Neutrophil (primary cell): Measurements from ENCODE around the gene LOXL1.

Experiments used
- H3K27ac ChIP-seq: fragments of 200-600 bp; sonication (generic); 2 replicates; pipeline ENCODE4 v1.5.1; 2016; ENCODE audit warnings: mild to moderate bottlenecking, moderate library complexity
- H3K27me3 ChIP-seq: fragments of 200-600 bp; sonication (generic); 2 replicates; pipeline ENCODE4 v1.6.0; 2016; ENCODE audit warnings: mild to moderate bottlenecking
- H3K36me3 ChIP-seq: fragments of 200-600 bp; sonication (generic); 2 replicates; pipeline ENCODE4 v1.5.1; 2017
- H3K4me1 ChIP-seq, 2 experiments: fragments of 200-600 bp in 1 of 2; sonication (generic) in 1 of 2; 1 replicate in 1 of 2; 2 replicates in 1 of 2; pipeline versions ENCODE4 v1.5.1 to v1.6.1; 2013 to 2016; ENCODE audit warnings: low read depth in 1 of 2, low read length in 1 of 2, mild to moderate bottlenecking in 1 of 2, moderate library complexity in 1 of 2; ENCODE audit not compliant: control insufficient read depth in 1 of 2, insufficient read depth in 1 of 2
- H3K4me3 ChIP-seq, 2 experiments: fragments of 200-600 bp in 1 of 2; sonication (generic) in 1 of 2; 1 replicate in 1 of 2; 2 replicates in 1 of 2; pipeline ENCODE4 v1.5.1; 2013 to 2016; ENCODE audit warnings: low read depth in 1 of 2, low read length in 1 of 2, mild to moderate bottlenecking in 1 of 2, moderate library complexity in 1 of 2
- H3K9me3 ChIP-seq: fragments of 200-600 bp; sonication (generic); 2 replicates; pipeline ENCODE4 v1.5.1; 2016
- TF ChIP-seq, protein P1 (sequence below): fragments of 200-600 bp; sonication (generic); IDR thresholded peaks from 2 replicates; pipeline ENCODE4 v1.5.1; 2016; ENCODE audit warnings: antibody characterized with exemption

Gene LOXL1

GRCh38 chr15:73931441-73931840 lies 5.2 kb downstream of the LOXL1 start:
- Histone ChIP-seq H3K4me3 (no peak overlapping the region), H3K27me3 (peaks cover 34% of the 10 kb centered on the region), H3K9me3 (no peaks in the 10 kb centered on the region), H3K27ac (no peak overlapping the region), H3K4me1 (peaks cover 9 to 14% of the 10 kb centered on the region in 2 experiments), H3K36me3 (no peaks in the 10 kb centered on the region)
- TF ChIP-seq, protein P1, sequence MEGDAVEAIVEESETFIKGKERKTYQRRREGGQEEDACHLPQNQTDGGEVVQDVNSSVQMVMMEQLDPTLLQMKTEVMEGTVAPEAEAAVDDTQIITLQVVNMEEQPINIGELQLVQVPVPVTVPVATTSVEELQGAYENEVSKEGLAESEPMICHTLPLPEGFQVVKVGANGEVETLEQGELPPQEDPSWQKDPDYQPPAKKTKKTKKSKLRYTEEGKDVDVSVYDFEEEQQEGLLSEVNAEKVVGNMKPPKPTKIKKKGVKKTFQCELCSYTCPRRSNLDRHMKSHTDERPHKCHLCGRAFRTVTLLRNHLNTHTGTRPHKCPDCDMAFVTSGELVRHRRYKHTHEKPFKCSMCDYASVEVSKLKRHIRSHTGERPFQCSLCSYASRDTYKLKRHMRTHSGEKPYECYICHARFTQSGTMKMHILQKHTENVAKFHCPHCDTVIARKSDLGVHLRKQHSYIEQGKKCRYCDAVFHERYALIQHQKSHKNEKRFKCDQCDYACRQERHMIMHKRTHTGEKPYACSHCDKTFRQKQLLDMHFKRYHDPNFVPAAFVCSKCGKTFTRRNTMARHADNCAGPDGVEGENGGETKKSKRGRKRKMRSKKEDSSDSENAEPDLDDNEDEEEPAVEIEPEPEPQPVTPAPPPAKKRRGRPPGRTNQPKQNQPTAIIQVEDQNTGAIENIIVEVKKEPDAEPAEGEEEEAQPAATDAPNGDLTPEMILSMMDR: no peak

- Histone ChIP-seq H3K9me3 (no peaks in the 10 kb centered on the region), H3K4me3 (no peak overlapping the region), H3K27me3 (peaks cover 23% of the 10 kb centered on the region), H3K36me3 (no peaks in the 10 kb centered on the region), H3K27ac (no peak overlapping the region), H3K4me1 (peaks cover 5 to 7% of the 10 kb centered on the region in 2 experiments)
- TF ChIP-seq, protein P1: no peak
Observed at GRCh38 chr15:73932381-73933191, 6.3 kb downstream of the LOXL1 start.

GRCh38 chr15:73934281-73934680 lies 8.0 kb downstream of the LOXL1 start:
- no peaks in the 10 kb centered on the region for H3K36me3 ChIP-seq
- no peak overlapping the region for H3K4me3 ChIP-seq
- no peak overlapping the region for H3K27ac ChIP-seq
- H3K4me1 ChIP-seq: no peaks in the 10 kb centered on the region
- peaks cover 7% of the 10 kb centered on the region for H3K27me3 ChIP-seq
- H3K9me3 ChIP-seq: no peaks in the 10 kb centered on the region
- TF ChIP-seq, protein P1: no peak

DNA sequence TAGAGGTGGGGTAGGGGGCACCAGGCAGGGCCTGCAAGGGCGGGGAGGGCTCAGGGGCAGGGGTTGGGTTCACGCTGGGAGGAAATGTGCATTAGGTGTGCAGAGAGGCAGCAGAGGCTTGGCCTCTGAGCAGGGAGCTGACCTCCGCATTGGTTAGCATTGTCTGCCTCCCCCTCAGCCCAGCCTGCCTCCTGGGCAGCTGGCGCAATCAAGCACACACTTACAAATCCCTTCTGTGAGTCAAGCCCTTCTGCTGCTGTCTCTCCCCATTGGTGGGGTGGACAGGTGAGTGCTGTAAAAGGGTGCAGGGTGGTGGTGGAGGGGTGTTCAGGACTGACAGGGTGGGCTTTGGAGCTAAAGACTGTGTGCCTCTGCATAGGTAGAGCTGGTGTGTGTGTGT lies 9.3 kb downstream of the LOXL1 start:
- no peaks in the 10 kb centered on the region for H3K4me1 ChIP-seq
- TF ChIP-seq, protein P1: no peak

DNA sequence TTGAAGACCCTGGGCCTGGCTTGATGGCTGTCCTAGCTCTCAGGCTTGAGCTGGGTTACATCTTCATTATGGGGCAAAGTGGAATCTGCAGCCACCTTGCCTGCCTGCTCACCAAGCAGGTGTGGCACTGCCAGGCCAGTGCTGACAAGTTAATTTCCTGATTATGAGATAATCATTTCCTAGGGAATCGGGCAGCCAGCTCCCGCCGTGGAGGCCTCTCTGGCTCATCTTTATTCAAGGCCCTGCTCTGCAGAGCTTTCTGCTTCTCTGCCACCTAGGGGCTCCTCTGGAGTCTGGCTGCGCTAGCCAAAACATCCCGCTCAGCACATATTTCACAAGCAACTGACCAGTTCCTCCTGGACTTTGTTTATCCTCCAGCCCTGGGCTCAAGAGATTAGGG lies 9.9 kb downstream of the LOXL1 start:
- Histone ChIP-seq H3K27me3 (no peaks in the 10 kb centered on the region), H3K9me3 (no peaks in the 10 kb centered on the region), H3K4me3 (no peak overlapping the region), H3K36me3 (no peaks in the 10 kb centered on the region), H3K27ac (no peak overlapping the region), H3K4me1 (no peaks in the 10 kb centered on the region)
- TF ChIP-seq, protein P1: no peak

More for the DNA sequence above, 9.3 kb downstream of the LOXL1 start:
- Histone ChIP-seq H3K9me3 (no peaks in the 10 kb centered on the region), H3K4me3 (no peak overlapping the region), H3K27me3 (no peaks in the 10 kb centered on the region), H3K36me3 (no peaks in the 10 kb centered on the region), H3K27ac (no peak overlapping the region)
